HAP-1 (cell line): ENCODE data around the gene LEF1.

Experiments used
- DNase-seq, 2 experiments: peaks; one replicate each; pipeline ENCODE4 v3.0.0-alpha.2; 2016 to 2020; ENCODE audit warnings: low spot score in 2 of 2
- H3K27me3 ChIP-seq: fragments of 250-450 bp; sonication (Bioruptor Pico); 2 replicates; pipeline ENCODE4 v1.5.1; 2020; ENCODE audit warnings: low read depth, mild to moderate bottlenecking, moderate library complexity
- H3K36me3 ChIP-seq: fragments of 250-450 bp; sonication (Bioruptor Pico); replicated peaks from 2 replicates; pipeline ENCODE4 v1.5.1; 2020; ENCODE audit warnings: mild to moderate bottlenecking
- H3K4me1 ChIP-seq: fragments of 250-450 bp; sonication (Bioruptor Pico); 2 replicates; pipeline ENCODE4 v1.5.1; 2020; ENCODE audit warnings: mild to moderate bottlenecking
- H3K4me3 ChIP-seq: fragments of 250-450 bp; sonication (Bioruptor Pico); 2 replicates; pipeline ENCODE4 v1.5.1; 2020; ENCODE audit warnings: mild to moderate bottlenecking, moderate library complexity
- H3K9me3 ChIP-seq: fragments of 250-450 bp; sonication (Bioruptor Pico); 2 replicates; pipeline ENCODE4 v1.5.1; 2020; ENCODE audit warnings: mild to moderate bottlenecking, moderate library complexity
- in situ Hi-C: fragments of 300-500 bp; cut with MboI; formaldehyde crosslinking; loops from 3 replicates; pipeline ENCODE4 v1.14.3; 2020; ENCODE audit warnings: low sequenced_read_pairs, inconsistent platforms, mixed read lengths

Gene LEF1

DNA sequence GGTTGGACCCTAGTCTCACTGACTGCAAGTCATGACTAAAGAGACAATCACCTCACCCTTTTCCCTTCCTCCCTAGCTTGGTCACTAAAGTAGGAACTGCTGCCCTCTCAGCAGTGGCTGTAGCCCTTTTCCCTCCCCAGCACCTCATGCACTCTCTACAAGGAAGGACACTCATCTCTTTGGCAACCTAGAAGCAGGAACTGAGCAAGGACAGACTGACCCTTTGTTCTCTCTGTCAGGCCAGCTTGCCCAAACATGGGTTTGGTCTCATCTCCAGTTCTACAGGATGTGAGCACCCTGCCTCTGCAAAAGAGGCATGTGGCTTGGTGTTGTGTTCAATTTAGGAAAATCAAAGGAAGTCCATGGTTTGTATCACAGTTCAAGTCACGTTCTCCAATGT lies 15.8 kb downstream of the LEF1 start:
- Histone ChIP-seq H3K36me3 (no peaks in the 10 kb centered on the region), H3K4me3 (no peak overlapping the region), H3K4me1 (no peaks in the 10 kb centered on the region), H3K9me3 (no peaks in the 10 kb centered on the region), H3K27me3 (no peaks in the 10 kb centered on the region)
- in situ Hi-C loops: no loop called here
- DNase-seq: no peak

DNA sequence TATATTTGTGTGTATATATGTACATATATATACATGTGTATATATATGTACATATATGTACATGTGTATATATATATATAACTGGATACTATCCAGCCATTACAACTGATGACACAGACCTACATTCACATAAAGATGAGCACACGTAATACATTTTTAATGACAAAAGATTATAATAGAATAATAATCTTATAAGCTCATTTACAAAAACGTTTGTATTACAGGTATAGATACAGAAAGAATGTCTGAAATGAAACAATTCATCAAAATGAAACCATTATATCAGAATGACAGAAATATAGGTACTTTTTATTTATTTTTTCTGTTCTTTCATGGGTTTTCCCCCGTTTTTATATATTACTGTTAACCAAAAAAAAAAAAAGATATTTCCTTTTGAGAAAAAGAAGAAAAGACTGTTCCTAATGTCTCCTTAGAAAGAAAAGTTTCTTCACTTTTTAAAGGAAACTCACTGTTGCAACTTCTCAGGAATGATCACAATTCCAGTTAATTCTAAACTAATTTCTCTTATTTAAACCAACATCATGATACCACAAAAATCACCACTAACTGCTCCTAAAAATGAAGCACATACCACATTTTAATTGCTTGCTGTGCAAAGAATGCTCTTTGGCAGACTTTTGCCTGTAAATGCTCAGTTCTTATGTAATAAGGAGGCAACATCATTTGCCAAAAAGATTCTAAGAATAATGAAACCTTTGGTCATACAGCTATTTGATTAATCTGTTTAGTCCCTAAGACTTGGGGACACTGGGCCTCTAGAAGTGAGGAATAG lies 18.9 kb downstream of the LEF1 start:
- in situ Hi-C loops: no loop called here

DNA sequence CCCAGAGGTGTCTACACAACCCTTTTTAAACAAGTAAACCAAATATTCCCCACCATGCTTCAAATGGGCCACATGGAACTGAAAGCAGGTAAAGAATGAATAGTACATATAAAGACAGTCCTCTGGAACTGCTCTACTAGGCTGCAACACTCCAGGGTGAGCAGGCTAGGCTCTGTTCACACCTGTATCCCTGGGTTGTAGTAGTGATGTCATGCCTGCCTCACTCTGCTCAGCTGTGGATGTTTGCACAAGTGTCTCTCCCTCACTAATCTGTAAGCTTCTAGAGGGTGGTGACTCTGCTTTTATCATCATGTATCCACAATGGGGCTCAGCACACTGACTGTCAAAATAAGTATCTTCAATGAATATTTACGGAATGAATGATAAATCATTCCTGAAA lies 20.4 kb downstream of the LEF1 start:
- no peak for DNase-seq
- Histone ChIP-seq H3K4me1 (no peaks in the 10 kb centered on the region), H3K9me3 (no peaks in the 10 kb centered on the region), H3K36me3 (no peaks in the 10 kb centered on the region), H3K4me3 (no peak overlapping the region), H3K27me3 (no peaks in the 10 kb centered on the region)
- in situ Hi-C loops: no loop called here

More for the DNA sequence above, 18.9 kb downstream of the LEF1 start:
- Histone ChIP-seq H3K27me3 (no peaks in the 10 kb centered on the region), H3K4me1 (no peaks in the 10 kb centered on the region), H3K9me3 (no peaks in the 10 kb centered on the region), H3K4me3 (no peak overlapping the region), H3K36me3 (no peaks in the 10 kb centered on the region)
- DNase-seq: no peak

DNA sequence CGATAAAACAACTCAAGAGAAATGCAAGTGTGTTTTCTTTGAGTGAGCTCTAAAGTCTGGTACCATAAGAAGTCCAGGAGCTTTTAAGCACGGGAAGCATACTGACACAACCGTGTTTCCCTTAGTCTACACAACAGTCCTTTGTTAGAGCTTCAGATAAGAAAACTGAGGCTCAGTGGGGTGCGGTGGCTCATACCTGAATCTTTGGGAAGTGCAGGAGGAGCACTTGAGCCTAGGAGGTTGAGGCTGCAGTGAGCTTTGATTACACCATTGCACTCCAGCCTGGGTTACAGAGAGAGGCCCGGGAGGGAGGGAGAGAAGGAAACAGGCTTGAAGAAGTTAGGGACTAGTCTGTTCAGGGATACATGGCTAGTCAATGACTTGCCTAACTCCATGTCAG lies 21.9 kb downstream of the LEF1 start:
- DNase-seq: no peak
- H3K36me3 ChIP-seq: no peaks in the 10 kb centered on the region
- H3K27me3 ChIP-seq: no peaks in the 10 kb centered on the region
- in situ Hi-C loops: no loop called here
- H3K4me1 ChIP-seq: peaks cover 6% of the 10 kb centered on the region; the same call in 1 of the 2 replicates
- H3K9me3 ChIP-seq: no peaks in the 10 kb centered on the region
- H3K4me3 ChIP-seq: no peak overlapping the region

DNA sequence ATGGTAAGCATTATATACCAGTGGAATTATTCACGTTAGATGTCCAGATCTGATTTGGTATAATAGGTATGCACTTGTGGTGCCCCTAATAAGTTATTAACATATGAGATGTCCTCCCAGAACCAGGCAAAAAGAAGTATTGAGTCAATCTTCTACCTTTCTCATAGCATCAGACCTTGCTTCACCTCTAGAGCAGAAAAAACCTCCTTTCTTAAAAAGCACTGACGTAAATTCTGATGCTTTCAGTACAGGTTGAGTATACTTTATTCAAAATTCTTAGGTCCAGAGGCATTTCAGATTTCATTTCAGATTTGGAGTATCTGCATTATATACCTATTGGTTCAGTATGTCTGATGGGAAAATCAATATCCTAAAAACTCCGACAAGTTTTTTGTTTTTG lies 22.4 kb downstream of the LEF1 start:
- in situ Hi-C loops: no loop called here
- no peaks in the 10 kb centered on the region for H3K36me3 ChIP-seq
- H3K27me3 ChIP-seq: no peaks in the 10 kb centered on the region
- peaks cover 6% of the 10 kb centered on the region; the same call in 1 of the 2 replicates for H3K4me1 ChIP-seq
- H3K4me3 ChIP-seq: no peak overlapping the region
- no peaks in the 10 kb centered on the region for H3K9me3 ChIP-seq
- DNase-seq: no peak

DNA sequence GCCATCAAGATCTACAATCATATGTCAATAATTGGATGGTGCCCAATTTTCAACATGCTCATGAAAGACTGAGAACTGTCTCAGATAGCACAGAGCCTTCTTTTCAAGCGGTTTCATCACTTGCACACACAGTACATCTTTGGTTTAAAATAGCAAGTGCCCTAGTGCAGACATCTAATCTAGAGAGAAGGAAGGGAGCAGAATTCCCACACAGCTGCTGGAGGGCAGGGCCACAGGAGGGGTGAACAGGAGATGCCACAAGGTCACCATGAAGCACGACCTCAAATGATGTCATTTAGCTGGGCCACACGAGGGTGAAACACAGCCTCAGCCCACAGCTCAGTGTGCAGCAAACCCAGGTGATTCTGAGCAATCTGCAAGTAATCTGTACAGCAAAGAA lies 24.3 kb downstream of the LEF1 start:
- no peaks in the 10 kb centered on the region for H3K9me3 ChIP-seq
- in situ Hi-C loops: no loop called here
- H3K36me3 ChIP-seq: no peaks in the 10 kb centered on the region

DNA sequence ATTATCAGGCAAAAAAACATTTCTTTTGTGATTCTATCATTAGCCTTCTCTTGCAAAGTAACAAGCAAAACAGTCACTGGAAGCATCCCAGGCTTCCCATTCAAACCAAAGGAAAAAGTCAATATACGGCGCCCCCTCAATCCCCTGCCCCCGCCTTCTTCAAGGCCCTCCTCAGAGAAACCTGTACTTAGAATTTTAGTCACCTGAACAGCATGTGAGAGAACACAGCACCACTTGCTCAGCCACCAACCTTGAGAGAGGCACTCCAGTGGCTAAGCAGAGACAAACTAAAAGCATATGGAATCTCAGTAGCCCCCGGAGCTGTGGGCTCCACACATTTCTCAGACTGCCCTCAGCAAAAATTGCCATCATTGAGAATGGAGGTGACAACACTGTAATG lies 25.2 kb downstream of the LEF1 start:
- no peak for DNase-seq
- in situ Hi-C loops: no loop called here
- no peaks in the 10 kb centered on the region for H3K27me3 ChIP-seq

More for the DNA sequence above, 24.3 kb downstream of the LEF1 start:
- Histone ChIP-seq H3K27me3 (no peaks in the 10 kb centered on the region), H3K4me1 (peaks cover 12% of the 10 kb centered on the region; the same call in 1 of the 2 replicates), H3K4me3 (no peak overlapping the region)
- no peak for DNase-seq

DNA sequence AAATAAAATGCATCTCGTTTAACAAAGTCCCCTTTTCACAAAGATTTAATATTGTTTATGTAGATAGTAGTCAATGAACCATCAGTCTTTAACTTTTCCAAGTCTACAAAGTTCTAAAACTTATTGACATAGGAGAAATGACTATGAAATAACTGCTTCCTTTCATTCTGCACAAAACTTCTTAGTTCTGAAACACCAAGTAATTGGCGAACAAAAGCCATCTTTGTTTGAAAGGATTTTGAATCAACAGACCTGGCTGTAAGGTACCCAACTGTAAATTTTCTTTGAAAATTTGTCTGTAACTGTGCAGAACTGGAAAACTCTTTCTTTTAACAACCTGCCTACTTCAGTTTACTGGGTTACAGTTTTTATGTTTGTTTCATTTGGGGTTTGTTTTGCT lies 25.9 kb downstream of the LEF1 start:
- H3K27me3 ChIP-seq: no peaks in the 10 kb centered on the region
- in situ Hi-C loops: no loop called here
- DNase-seq: peak in 1 of 2 experiments; percentile 4
- H3K4me3 ChIP-seq: no peak overlapping the region
- H3K9me3 ChIP-seq: no peaks in the 10 kb centered on the region
- H3K36me3 ChIP-seq: no peaks in the 10 kb centered on the region
- peaks cover 12% of the 10 kb centered on the region; the same call in 1 of the 2 replicates for H3K4me1 ChIP-seq

More for the DNA sequence above, 25.2 kb downstream of the LEF1 start:
- Histone ChIP-seq H3K4me1 (peaks cover 12% of the 10 kb centered on the region; the same call in 1 of the 2 replicates), H3K9me3 (no peaks in the 10 kb centered on the region), H3K36me3 (no peaks in the 10 kb centered on the region), H3K4me3 (no peak overlapping the region)

DNA sequence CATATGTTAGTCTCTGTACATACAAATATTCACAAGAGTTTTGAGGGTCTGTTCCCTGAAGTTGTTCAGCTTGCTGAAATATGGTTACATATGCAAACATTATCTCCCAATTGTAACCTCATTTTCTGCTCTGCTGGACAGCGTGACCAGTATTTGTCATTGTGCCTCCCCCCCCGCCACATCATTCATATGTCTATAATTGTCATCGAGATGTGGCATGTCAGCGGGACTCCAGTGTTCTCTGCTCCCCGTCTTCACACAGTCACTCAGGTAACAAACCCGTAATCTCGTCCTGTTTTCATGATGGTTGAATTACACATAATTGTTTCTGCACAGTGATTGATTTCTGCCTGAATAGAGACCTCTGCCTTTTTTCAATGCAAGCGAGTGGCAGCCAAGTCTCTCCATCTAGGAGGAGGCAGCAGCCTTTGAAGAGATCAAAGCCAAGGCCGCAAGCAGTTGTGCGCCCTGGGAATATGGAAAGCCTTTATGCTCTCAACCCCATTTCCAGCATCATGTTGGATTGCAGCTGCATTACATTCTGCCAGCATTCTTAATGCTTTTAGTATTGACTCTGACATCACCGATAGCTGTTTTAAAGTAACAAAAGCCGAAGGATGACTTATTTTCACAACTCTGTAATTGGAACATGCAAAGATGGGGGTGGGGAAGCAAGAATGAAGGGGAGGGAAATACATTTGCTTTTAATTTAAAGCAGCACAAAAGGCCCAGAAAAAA lies 27.4 kb downstream of the LEF1 start:
- DNase-seq: no peak
- in situ Hi-C loops: no loop called here
- Histone ChIP-seq H3K9me3 (no peaks in the 10 kb centered on the region), H3K27me3 (no peaks in the 10 kb centered on the region), H3K36me3 (no peaks in the 10 kb centered on the region), H3K4me3 (no peak overlapping the region), H3K4me1 (peaks cover 12% of the 10 kb centered on the region; the same call in 1 of the 2 replicates)

DNA sequence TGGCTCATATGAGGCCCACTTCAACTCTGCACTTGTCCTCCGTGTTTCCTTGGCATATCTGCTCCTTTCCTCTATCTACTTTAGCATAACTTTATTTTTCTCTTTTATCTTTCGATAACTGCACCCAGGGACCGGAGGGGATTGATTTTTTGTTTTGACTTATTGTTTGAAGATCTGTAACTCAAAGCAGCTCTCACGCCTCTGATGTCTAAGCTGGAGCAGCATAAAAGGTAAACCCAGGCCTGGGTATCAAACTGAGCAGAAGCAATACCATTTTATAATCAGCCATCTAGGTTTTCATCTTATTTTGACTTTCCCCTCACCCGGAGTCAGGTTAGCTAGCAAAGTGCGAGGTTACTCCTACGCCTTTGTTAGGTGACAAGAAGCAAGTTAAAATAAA lies 28.4 kb downstream of the LEF1 start:
- Histone ChIP-seq H3K9me3 (no peaks in the 10 kb centered on the region), H3K4me3 (no peak overlapping the region), H3K4me1 (peaks cover 14% of the 10 kb centered on the region), H3K36me3 (no peaks in the 10 kb centered on the region), H3K27me3 (no peaks in the 10 kb centered on the region)
- in situ Hi-C loops: no loop called here
- DNase-seq: no peak

DNA sequence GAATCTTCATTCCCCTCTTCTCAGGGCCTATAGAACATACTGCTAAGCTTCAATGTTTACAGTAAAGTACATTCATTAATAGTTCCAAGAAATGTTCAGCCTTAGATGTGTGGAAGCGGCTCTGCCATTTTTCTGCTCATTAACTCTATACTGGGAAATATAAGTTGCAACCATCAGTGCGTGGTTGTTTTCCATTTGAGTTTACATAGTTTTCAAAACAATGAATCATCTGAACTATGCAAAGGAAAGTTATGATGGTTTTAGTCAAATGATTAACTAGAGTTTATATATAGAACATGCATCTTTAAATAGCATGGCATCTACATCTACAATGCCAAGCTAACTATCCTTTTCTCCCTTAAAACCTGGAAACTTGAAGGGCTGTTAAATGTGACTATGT lies 29.6 kb downstream of the LEF1 start:
- no peak for DNase-seq
- H3K36me3 ChIP-seq: no peaks in the 10 kb centered on the region
- in situ Hi-C loops: no loop called here
- H3K4me1 ChIP-seq: peaks cover 16% of the 10 kb centered on the region
- H3K9me3 ChIP-seq: no peaks in the 10 kb centered on the region
- no peaks in the 10 kb centered on the region for H3K27me3 ChIP-seq
- no peak overlapping the region for H3K4me3 ChIP-seq

DNA sequence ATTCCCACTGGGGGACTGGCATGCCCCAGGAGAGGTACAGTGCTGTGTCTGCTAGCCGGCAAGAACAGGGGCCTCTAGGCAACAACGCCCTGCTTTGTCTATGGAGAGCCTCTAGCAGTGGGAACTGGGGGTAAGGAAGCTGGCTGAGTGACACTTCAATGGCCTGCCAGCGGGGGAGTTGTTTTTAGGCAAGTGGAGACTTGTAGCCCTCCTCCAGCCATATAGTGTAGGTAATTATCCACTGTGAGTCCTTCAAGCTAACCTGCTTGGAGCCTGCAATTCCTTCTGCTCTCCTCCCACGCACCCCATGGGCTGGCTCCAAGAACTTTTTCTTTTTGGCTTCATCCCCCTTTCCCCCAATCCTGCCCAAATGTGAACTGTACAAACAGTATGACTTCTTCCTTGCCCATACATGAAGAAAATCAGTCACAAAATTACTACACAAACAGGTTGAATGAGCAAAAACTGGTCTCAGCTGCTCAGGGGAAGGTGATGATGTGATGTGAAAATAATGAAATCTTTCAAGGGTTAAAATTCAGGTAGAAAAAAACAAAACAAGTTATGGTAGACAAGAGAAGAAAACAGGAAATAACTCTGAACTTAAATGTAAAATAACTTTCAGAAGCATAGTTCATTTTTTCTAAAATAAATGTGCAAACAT lies 33.1 kb downstream of the LEF1 start:
- H3K9me3 ChIP-seq: no peaks in the 10 kb centered on the region
- no peak overlapping the region for H3K4me3 ChIP-seq
- in situ Hi-C loops: no loop called here
- H3K36me3 ChIP-seq: no peaks in the 10 kb centered on the region
- no peaks in the 10 kb centered on the region for H3K27me3 ChIP-seq
- DNase-seq: peak; percentile 73 to 75
- H3K4me1 ChIP-seq: peaks cover 10% of the 10 kb centered on the region

DNA sequence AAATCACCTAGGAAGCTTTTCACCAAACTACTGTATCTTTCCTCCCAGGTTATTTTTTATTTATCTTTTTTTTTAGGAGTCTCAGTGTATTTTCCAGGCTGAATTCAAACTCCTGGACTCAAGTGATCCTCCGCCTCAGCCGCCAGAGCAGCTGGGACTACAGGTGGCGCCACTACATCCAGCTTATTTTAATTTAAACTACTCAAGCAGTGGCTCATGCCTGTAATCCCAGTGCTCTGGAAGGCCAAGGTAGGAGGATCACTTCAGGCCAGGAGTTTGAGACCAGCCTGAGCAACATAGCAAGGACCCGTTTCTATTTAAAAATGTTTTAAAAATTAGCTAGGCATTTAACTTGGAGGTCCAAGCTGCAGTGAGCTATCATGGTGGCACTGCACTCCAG lies 37.8 kb downstream of the LEF1 start:
- H3K4me1 ChIP-seq: peaks cover 4% of the 10 kb centered on the region
- H3K4me3 ChIP-seq: no peak overlapping the region
- H3K9me3 ChIP-seq: no peaks in the 10 kb centered on the region
- no peaks in the 10 kb centered on the region for H3K36me3 ChIP-seq
- H3K27me3 ChIP-seq: no peaks in the 10 kb centered on the region
- DNase-seq: no peak
- in situ Hi-C loops: no loop called here

DNA sequence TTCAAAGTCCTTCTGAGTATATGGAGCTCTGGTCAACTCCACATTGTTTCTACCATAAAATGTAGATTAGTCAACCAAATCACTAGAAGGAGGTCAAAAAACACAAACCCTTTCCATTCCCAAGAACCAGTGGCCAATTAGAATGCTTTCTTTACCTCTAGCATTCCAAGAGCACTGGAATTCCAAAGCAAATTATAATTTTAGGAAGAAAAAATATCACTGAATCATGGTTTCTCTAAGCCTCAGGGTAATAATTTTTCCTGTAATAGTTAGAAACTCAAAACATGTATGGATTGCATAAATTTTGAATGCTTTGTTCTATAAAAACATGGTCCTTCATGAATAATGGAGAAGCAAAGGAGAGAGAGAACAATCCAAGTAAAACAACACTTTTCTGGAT lies 39.5 kb downstream of the LEF1 start:
- no peaks in the 10 kb centered on the region for H3K9me3 ChIP-seq
- H3K4me1 ChIP-seq: no peaks in the 10 kb centered on the region
- in situ Hi-C loops: no loop called here
- no peaks in the 10 kb centered on the region for H3K36me3 ChIP-seq
- H3K4me3 ChIP-seq: no peak overlapping the region
- no peaks in the 10 kb centered on the region for H3K27me3 ChIP-seq
- DNase-seq: no peak
